ENCODE results near the gene MGST3.
"Not testable (repeated sequence)": the region's sequence is repeated elsewhere in the genome, so short reads cannot be mapped to it uniquely, and the experiment has no call there.

Gene MGST3

GRCh38 chr1:165634154-165634921 is 3.3 kb downstream of the MGST3 start:
- Histone ChIP-seq H3K9me3 (no peaks in the 10 kb centered on the region), H3K36me3 (no peaks in the 10 kb centered on the region), H3K27ac (no peak overlapping the region), H3K4me3 (ENCODE audit: low read depth in 1 of 2, low read length in 1 of 2) (no peak overlapping the region), H3K4me1 (ENCODE audit: control insufficient read depth in 1 of 2, insufficient read depth in 1 of 2, low read depth in 1 of 2, low read length in 1 of 2) (peaks cover 27% of the 10 kb centered on the region in 2 experiments), H3K27me3 (peaks cover 15% of the 10 kb centered on the region)
- TF ChIP-seq CTCF (IDR thresholded peaks at IDR 0.05), result no peak

DNA sequence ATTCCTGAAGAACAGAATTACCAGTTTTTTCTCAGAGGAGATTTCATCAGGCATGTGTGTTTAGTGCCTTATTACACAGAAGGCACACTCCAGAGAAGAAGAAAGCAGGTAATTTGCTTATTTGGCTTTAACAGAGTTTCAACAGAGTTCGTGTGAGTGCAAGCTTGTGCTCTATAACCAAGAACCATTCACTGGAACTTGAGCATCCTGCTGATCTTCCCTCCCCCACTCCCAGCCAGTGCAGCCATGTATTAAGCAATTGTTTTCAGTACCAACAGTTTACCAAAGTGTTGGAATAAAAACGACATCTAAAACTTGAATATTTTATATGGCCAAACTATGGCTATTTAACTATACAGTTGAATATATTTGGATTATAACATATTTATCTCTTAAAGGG is 4.3 kb downstream of the MGST3 start:
- H3K27me3 ChIP-seq, result peaks cover 8% of the 10 kb centered on the region
- no peaks in the 10 kb centered on the region for H3K9me3 ChIP-seq
- no peaks in the 10 kb centered on the region for H3K36me3 ChIP-seq
- no peak overlapping the region for H3K27ac ChIP-seq
- peaks cover 19 to 21% of the 10 kb centered on the region in 2 experiments for H3K4me1 ChIP-seq (ENCODE audit: control insufficient read depth in 1 of 2, insufficient read depth in 1 of 2, low read depth in 1 of 2, low read length in 1 of 2)
- H3K4me3 ChIP-seq (ENCODE audit: low read depth in 1 of 2, low read length in 1 of 2), result no peak overlapping the region
- TF ChIP-seq CTCF (IDR thresholded peaks at IDR 0.05), result no peak

DNA sequence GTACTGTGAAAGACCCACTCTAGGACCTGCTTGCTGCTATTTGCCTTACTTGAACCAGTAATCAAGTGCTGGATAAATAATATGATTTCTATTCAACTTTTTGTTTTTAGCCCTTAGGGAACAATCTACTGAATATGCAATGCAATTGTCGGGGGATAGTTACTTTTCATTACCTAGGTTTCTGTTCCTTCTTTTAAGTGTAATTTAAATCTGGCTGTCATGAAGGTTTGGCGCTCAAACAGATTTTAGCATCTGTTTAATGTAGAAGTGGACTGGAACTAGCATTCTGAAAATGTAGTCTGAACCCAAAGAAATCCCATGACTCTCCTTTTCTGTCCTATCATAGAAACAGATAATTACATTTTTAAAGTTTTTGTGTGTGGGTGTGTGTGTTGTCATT is 4.8 kb downstream of the MGST3 start:
- Histone ChIP-seq H3K27ac (no peak overlapping the region), H3K9me3 (no peaks in the 10 kb centered on the region), H3K36me3 (no peaks in the 10 kb centered on the region), H3K27me3 (peaks cover 8% of the 10 kb centered on the region), H3K4me3 (ENCODE audit: low read depth in 1 of 2, low read length in 1 of 2) (no peak overlapping the region), H3K4me1 (ENCODE audit: control insufficient read depth in 1 of 2, insufficient read depth in 1 of 2, low read depth in 1 of 2, low read length in 1 of 2) (peaks cover 14 to 17% of the 10 kb centered on the region in 2 experiments)
- no peak for TF ChIP-seq CTCF (IDR thresholded peaks at IDR 0.05)

GRCh38 chr1:165637427-165637826 is 6.4 kb downstream of the MGST3 start:
- Histone ChIP-seq H3K36me3 (no peaks in the 10 kb centered on the region), H3K27ac (no peak overlapping the region), H3K27me3 (no peaks in the 10 kb centered on the region), H3K4me1 (ENCODE audit: control insufficient read depth in 1 of 2, insufficient read depth in 1 of 2, low read depth in 1 of 2, low read length in 1 of 2) (peaks cover 0 to 4% of the 10 kb centered on the region in 2 experiments), H3K9me3 (no peaks in the 10 kb centered on the region), H3K4me3 (ENCODE audit: low read depth in 1 of 2, low read length in 1 of 2) (no peak overlapping the region)
- TF ChIP-seq CTCF (IDR thresholded peaks at IDR 0.05), result no peak

DNA sequence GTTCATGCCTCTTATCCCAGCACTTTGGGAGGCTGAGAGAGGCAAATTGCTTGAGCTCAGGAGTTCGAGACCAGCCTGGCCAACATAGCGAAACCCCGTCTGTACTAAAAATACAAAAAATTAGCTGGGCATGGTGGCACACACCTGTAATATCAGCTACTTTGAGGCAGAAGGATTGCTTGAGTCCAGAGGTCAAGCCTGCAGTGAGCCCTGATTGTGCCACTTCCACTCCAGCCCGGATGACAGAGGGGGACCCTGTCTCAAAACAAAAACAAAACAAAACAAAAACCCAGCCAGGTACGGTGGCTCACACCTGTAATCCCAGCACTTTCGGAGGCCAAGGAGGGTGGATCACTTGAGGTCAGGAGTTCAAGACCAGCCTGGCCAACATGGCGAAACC is 7.2 kb downstream of the MGST3 start:
- H3K27ac ChIP-seq; H3K36me3 ChIP-seq; H3K4me1 ChIP-seq (ENCODE audit: control insufficient read depth in 1 of 2, insufficient read depth in 1 of 2, low read depth in 1 of 2, low read length in 1 of 2); H3K4me3 ChIP-seq (ENCODE audit: low read depth in 1 of 2, low read length in 1 of 2); H3K27me3 ChIP-seq; H3K9me3 ChIP-seq: not testable (repeated sequence)

GRCh38 chr1:165639821-165640623 is 9.0 kb downstream of the MGST3 start:
- TF ChIP-seq CTCF (IDR thresholded peaks at IDR 0.05), result no peak
- H3K4me1 ChIP-seq (ENCODE audit: control insufficient read depth in 1 of 2, insufficient read depth in 1 of 2, low read depth in 1 of 2, low read length in 1 of 2), result no peaks in the 10 kb centered on the region
- no peaks in the 10 kb centered on the region for H3K36me3 ChIP-seq
- H3K27ac ChIP-seq, result no peak overlapping the region
- no peaks in the 10 kb centered on the region for H3K27me3 ChIP-seq
- H3K9me3 ChIP-seq, result no peaks in the 10 kb centered on the region
- H3K4me3 ChIP-seq (ENCODE audit: low read depth in 1 of 2, low read length in 1 of 2), result no peak overlapping the region

All from neutrophil (primary cell).